ENCODE data around the gene TEX51.

DNA sequence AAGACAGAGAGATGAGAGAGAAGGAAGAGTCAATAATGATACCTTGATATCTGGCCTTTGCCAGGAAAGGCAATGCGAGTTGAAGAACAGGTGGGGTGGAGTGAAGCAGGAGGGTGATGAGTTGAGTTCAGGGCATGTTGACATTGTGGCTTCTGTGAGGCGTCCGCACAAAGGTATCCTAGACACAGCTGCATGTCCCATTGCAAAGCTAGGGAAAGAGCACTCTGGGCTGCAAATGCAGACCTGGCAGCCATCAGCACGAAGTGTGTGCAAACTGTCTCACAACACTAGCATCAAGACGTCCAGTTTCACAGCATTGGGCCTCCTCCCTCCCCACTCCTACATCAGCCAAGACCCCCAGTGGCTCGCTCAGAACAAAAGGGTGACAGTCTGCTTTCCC lies 36.1 kb downstream of the TEX51 start:
- TF ChIP-seq POLR2A (IDR thresholded peaks at IDR 0.05; ENCODE audit: low read length) (no peak), GATA1 (IDR thresholded peaks at IDR 0.05; ENCODE audit: low read depth, low read length) (no peak)

Measured in erythroblast (primary cell).